ACC112 (cell line): ENCODE data around the gene SPATA25.
A peak's percentile ranks its signal among the peaks of the same experiment; 100 is the strongest.

Experiments used
- H2AFZ ChIP-seq: fragments of 200-600 bp; sonication (generic); one replicate; pipeline ENCODE4 v1.6.0; 2017; ENCODE audit warnings: antibody characterized with exemption, low read length; ENCODE audit not compliant: unreplicated experiment
- H3K27ac ChIP-seq: fragments of 200-600 bp; sonication (generic); 2 replicates; pipeline ENCODE4 v1.5.1; 2014; ENCODE audit warnings: low read depth, mild to moderate bottlenecking, antibody characterized with exemption, low read length, moderate library complexity
- H3K27me3 ChIP-seq: fragments of 200-600 bp; sonication (generic); 2 replicates; pipeline ENCODE4 v1.6.1; 2014; ENCODE audit warnings: mild to moderate bottlenecking, antibody characterized with exemption, low read length, moderate library complexity, mixed read lengths; ENCODE audit not compliant: insufficient read depth
- H3K36me3 ChIP-seq: fragments of 200-600 bp; sonication (generic); 2 replicates; pipeline ENCODE4 v1.6.1; 2016; ENCODE audit warnings: mild to moderate bottlenecking, antibody characterized with exemption, low read length, moderate library complexity, mixed read lengths; ENCODE audit not compliant: insufficient read depth
- H3K4me1 ChIP-seq: fragments of 200-600 bp; sonication (generic); one replicate; pipeline ENCODE4 v1.6.1; 2016; ENCODE audit warnings: low read length, mixed read lengths; ENCODE audit not compliant: insufficient read depth, unreplicated experiment, control insufficient read depth
- H3K4me3 ChIP-seq: fragments of 200-600 bp; sonication (generic); 2 replicates; pipeline ENCODE4 v1.5.1; 2014; ENCODE audit warnings: mild to moderate bottlenecking, low read depth, low read length
- H3K79me2 ChIP-seq: fragments of 200-600 bp; sonication (generic); one replicate; pipeline ENCODE4 v1.6.0; 2016; ENCODE audit warnings: low read length; ENCODE audit not compliant: control insufficient read depth, unreplicated experiment, insufficient read depth

The SPATA25 gene

GRCh38 chr20:45924391-45925261, 37.2 kb upstream of the SPATA25 start:
- Histone ChIP-seq H3K36me3 (no peaks in the 10 kb centered on the region), H3K27me3 (no peaks in the 10 kb centered on the region), H3K4me1 (peaks cover 21% of the 10 kb centered on the region), H3K4me3 (no peak overlapping the region; the same call in 1 of the 2 replicates), H3K79me2 (no peaks in the 10 kb centered on the region), H2AFZ (peak overlapping the region; percentile 72), H3K27ac (no peak overlapping the region)

- Histone ChIP-seq H2AFZ (no peak overlapping the region), H3K27me3 (no peaks in the 10 kb centered on the region), H3K36me3 (no peaks in the 10 kb centered on the region)
Observed at GRCh38 chr20:45921337-45922189, 34.1 kb upstream of the SPATA25 start.

GRCh38 chr20:45920462-45921336, 33.3 kb upstream of the SPATA25 start:
- H3K4me1 ChIP-seq, result peaks cover 25% of the 10 kb centered on the region
- no peaks in the 10 kb centered on the region for H3K79me2 ChIP-seq
- H2AFZ ChIP-seq, result no peak overlapping the region
- H3K27me3 ChIP-seq, result no peaks in the 10 kb centered on the region
- H3K36me3 ChIP-seq, result no peaks in the 10 kb centered on the region
- H3K27ac ChIP-seq, result no peak overlapping the region
- no peak overlapping the region for H3K4me3 ChIP-seq

More at GRCh38 chr20:45921337-45922189, 34.1 kb upstream of the SPATA25 start:
- Histone ChIP-seq H3K4me3 (no peak overlapping the region), H3K4me1 (peaks cover 25% of the 10 kb centered on the region), H3K79me2 (no peaks in the 10 kb centered on the region), H3K27ac (no peak overlapping the region)

GRCh38 chr20:45919542-45920399, 32.3 kb upstream of the SPATA25 start:
- H3K4me1 ChIP-seq, result peaks cover 25% of the 10 kb centered on the region
- H3K27ac ChIP-seq, result no peak overlapping the region
- no peak overlapping the region for H2AFZ ChIP-seq
- no peak overlapping the region for H3K4me3 ChIP-seq
- no peaks in the 10 kb centered on the region for H3K27me3 ChIP-seq
- no peaks in the 10 kb centered on the region for H3K79me2 ChIP-seq
- no peaks in the 10 kb centered on the region for H3K36me3 ChIP-seq

GRCh38 chr20:45918779-45919537, 31.5 kb upstream of the SPATA25 start:
- H3K27ac ChIP-seq, result no peak overlapping the region

GRCh38 chr20:45918182-45918737, 30.8 kb upstream of the SPATA25 start:
- H3K27me3 ChIP-seq, result no peaks in the 10 kb centered on the region
- H2AFZ ChIP-seq, result no peak overlapping the region
- peaks cover 18% of the 10 kb centered on the region for H3K4me1 ChIP-seq
- no peaks in the 10 kb centered on the region for H3K36me3 ChIP-seq
- H3K27ac ChIP-seq, result no peak overlapping the region
- no peak overlapping the region for H3K4me3 ChIP-seq
- no peaks in the 10 kb centered on the region for H3K79me2 ChIP-seq

More at GRCh38 chr20:45918779-45919537, 31.5 kb upstream of the SPATA25 start:
- no peaks in the 10 kb centered on the region for H3K27me3 ChIP-seq
- peaks cover 18% of the 10 kb centered on the region for H3K4me1 ChIP-seq
- H3K36me3 ChIP-seq, result no peaks in the 10 kb centered on the region
- no peak overlapping the region for H2AFZ ChIP-seq
- H3K79me2 ChIP-seq, result no peaks in the 10 kb centered on the region
- no peak overlapping the region for H3K4me3 ChIP-seq

GRCh38 chr20:45917790-45918141, 30.3 kb upstream of the SPATA25 start:
- H3K4me3 ChIP-seq, result no peak overlapping the region
- no peak overlapping the region for H3K27ac ChIP-seq
- no peaks in the 10 kb centered on the region for H3K27me3 ChIP-seq
- no peaks in the 10 kb centered on the region for H3K36me3 ChIP-seq
- peaks cover 18% of the 10 kb centered on the region for H3K4me1 ChIP-seq
- no peaks in the 10 kb centered on the region for H3K79me2 ChIP-seq
- no peak overlapping the region for H2AFZ ChIP-seq

GRCh38 chr20:45913116-45913515, 25.7 kb upstream of the SPATA25 start:
- no peaks in the 10 kb centered on the region for H3K36me3 ChIP-seq
- H3K4me1 ChIP-seq, result peaks cover 13% of the 10 kb centered on the region
- no peak overlapping the region for H3K4me3 ChIP-seq
- no peaks in the 10 kb centered on the region for H3K79me2 ChIP-seq
- no peak overlapping the region for H2AFZ ChIP-seq
- H3K27ac ChIP-seq, result no peak overlapping the region
- no peaks in the 10 kb centered on the region for H3K27me3 ChIP-seq

GRCh38 chr20:45912344-45912682, 24.9 kb upstream of the SPATA25 start:
- peak overlapping the region; percentile 71 for H3K4me3 ChIP-seq
- peak overlapping the region; percentile 58 for H2AFZ ChIP-seq
- H3K27ac ChIP-seq, result no peak overlapping the region
- H3K79me2 ChIP-seq, result no peaks in the 10 kb centered on the region
- H3K4me1 ChIP-seq, result peaks cover 13% of the 10 kb centered on the region
- no peaks in the 10 kb centered on the region for H3K36me3 ChIP-seq
- H3K27me3 ChIP-seq, result no peaks in the 10 kb centered on the region
